Measurements from ENCODE around the gene RCAN3.
A peak's percentile ranks its signal among the peaks of the same experiment; 100 is the strongest.
"Not testable (repeated sequence)": the region's sequence is repeated elsewhere in the genome, so short reads cannot be mapped to it uniquely, and the experiment has no call there.

The RCAN3 gene

GRCh38 chr1:24548070-24548469, 45.4 kb downstream of the RCAN3 start:
- Histone ChIP-seq H3K9me3 (no peaks in the 10 kb centered on the region), H3K36me3 (no peaks in the 10 kb centered on the region), H3K27ac (no peak overlapping the region), H3K9ac (no peak overlapping the region), H3K4me2 (no peak overlapping the region), H3K4me1 (0 out of 2 replicates have a peak, but pooled peaks cover 8% of the 10 kb centered on the region), H3K4me3 (no peak overlapping the region), H3K27me3 (peaks cover 14% of the 10 kb centered on the region), H4K20me1 (no peaks in the 10 kb centered on the region)
- TF ChIP-seq Cebpa-rat (IDR thresholded peaks at IDR 0.05) = no peak

- not testable (repeated sequence) for H3K4me2 ChIP-seq, H3K36me3 ChIP-seq, H3K9ac ChIP-seq, H4K20me1 ChIP-seq, H3K9me3 ChIP-seq, H3K4me3 ChIP-seq, H3K4me1 ChIP-seq, H3K27ac ChIP-seq
- peaks cover 23% of the 10 kb centered on the region for H3K27me3 ChIP-seq
Measured at GRCh38 chr1:24549210-24549609, 46.6 kb downstream of the RCAN3 start.

GRCh38 chr1:24551290-24551959, 48.8 kb downstream of the RCAN3 start:
- no peaks in the 10 kb centered on the region for H3K36me3 ChIP-seq
- no peak overlapping the region for H3K27ac ChIP-seq
- no peak overlapping the region for H3K4me2 ChIP-seq
- peaks cover 19% of the 10 kb centered on the region for H3K4me1 ChIP-seq
- H3K4me3 ChIP-seq = no peak overlapping the region
- H3K27me3 ChIP-seq = peaks cover 45% of the 10 kb centered on the region
- no peak overlapping the region for H3K9ac ChIP-seq
- H3K9me3 ChIP-seq = no peaks in the 10 kb centered on the region
- H4K20me1 ChIP-seq = no peaks in the 10 kb centered on the region; the same call in 1 of the 2 replicates
- TF ChIP-seq Cebpa-rat (IDR thresholded peaks at IDR 0.05) = no peak

GRCh38 chr1:24551960-24552571, 49.4 kb downstream of the RCAN3 start:
- Histone ChIP-seq H3K9me3 (no peaks in the 10 kb centered on the region), H3K36me3 (no peaks in the 10 kb centered on the region), H3K27me3 (peaks cover 52% of the 10 kb centered on the region), H3K9ac (no peak overlapping the region), H3K4me2 (no peak overlapping the region), H4K20me1 (no peaks in the 10 kb centered on the region; the same call in 1 of the 2 replicates), H3K27ac (no peak overlapping the region), H3K4me3 (no peak overlapping the region), H3K4me1 (peaks cover 22% of the 10 kb centered on the region)
- TF ChIP-seq Cebpa-rat (IDR thresholded peaks at IDR 0.05) = no peak

GRCh38 chr1:24553931-24554330, 51.3 kb downstream of the RCAN3 start:
- Histone ChIP-seq H3K4me2 (no peak overlapping the region), H3K9ac (no peak overlapping the region), H3K9me3 (no peaks in the 10 kb centered on the region), H3K27me3 (peaks cover 70% of the 10 kb centered on the region), H3K4me1 (peaks cover 34% of the 10 kb centered on the region), H3K27ac (no peak overlapping the region), H3K36me3 (no peaks in the 10 kb centered on the region), H3K4me3 (no peak overlapping the region), H4K20me1 (no peaks in the 10 kb centered on the region; the same call in 1 of the 2 replicates)
- TF ChIP-seq Cebpa-rat (IDR thresholded peaks at IDR 0.05) = no peak

GRCh38 chr1:24554714-24555113, 52.1 kb downstream of the RCAN3 start:
- Histone ChIP-seq H3K4me3 (no peak overlapping the region), H4K20me1 (no peaks in the 10 kb centered on the region; the same call in 1 of the 2 replicates), H3K4me1 (peaks cover 37% of the 10 kb centered on the region), H3K27ac (no peak overlapping the region), H3K27me3 (peaks cover 73% of the 10 kb centered on the region), H3K36me3 (no peaks in the 10 kb centered on the region), H3K9me3 (no peaks in the 10 kb centered on the region), H3K4me2 (no peak overlapping the region), H3K9ac (no peak overlapping the region)
- TF ChIP-seq Cebpa-rat (IDR thresholded peaks at IDR 0.05) = no peak

- H3K9ac ChIP-seq = no peak within 1 kb of the TSS
- H3K9me3 ChIP-seq = no peaks in the 10 kb centered on the region
- H3K4me1 ChIP-seq = peaks cover 42% of the 10 kb centered on the region
- H3K36me3 ChIP-seq = no peaks in the 10 kb centered on the region
- no peak within 1 kb of the TSS for H3K27ac ChIP-seq
- TF ChIP-seq Cebpa-rat (IDR thresholded peaks at IDR 0.05) = no peak
- H4K20me1 ChIP-seq = no peaks in the 10 kb centered on the region; the same call in 1 of the 2 replicates
- H3K4me3 ChIP-seq = peak within 1 kb of the TSS; percentile 53; the same call in 1 of the 2 replicates
- H3K27me3 ChIP-seq = peaks cover 73% of the 10 kb centered on the region
- peak within 1 kb of the TSS; percentile 77 for H3K4me2 ChIP-seq
Measured at GRCh38 chr1:24555591-24556413, 53.2 kb downstream of the RCAN3 start, which contains the start of gene NCMAP. NCMAP (plus strand) TSS chr1:24556087; CDS start chr1:24595431, 39,344 bp downstream.

- Histone ChIP-seq H3K27ac (no peak overlapping the region), H3K4me2 (peak overlapping the region; percentile 77), H3K4me3 (peak overlapping the region; percentile 53; the same call in 1 of the 2 replicates), H3K27me3 (peaks cover 72% of the 10 kb centered on the region), H3K9ac (no peak overlapping the region), H3K9me3 (no peaks in the 10 kb centered on the region), H3K4me1 (peaks cover 42% of the 10 kb centered on the region), H4K20me1 (no peaks in the 10 kb centered on the region; the same call in 1 of the 2 replicates), H3K36me3 (no peaks in the 10 kb centered on the region)
- no peak for TF ChIP-seq Cebpa-rat (IDR thresholded peaks at IDR 0.05)
Measured at GRCh38 chr1:24556414-24556795, 53.8 kb downstream of the RCAN3 start.

GRCh38 chr1:24557220-24557619, 54.6 kb downstream of the RCAN3 start:
- peaks cover 42% of the 10 kb centered on the region for H3K4me1 ChIP-seq
- no peak for TF ChIP-seq Cebpa-rat (IDR thresholded peaks at IDR 0.05)

More at GRCh38 chr1:24557220-24557619, 54.6 kb downstream of the RCAN3 start:
- Histone ChIP-seq H4K20me1 (no peaks in the 10 kb centered on the region; the same call in 1 of the 2 replicates), H3K9ac (no peak overlapping the region), H3K4me2 (peak overlapping the region; percentile 46), H3K27me3 (peaks cover 64% of the 10 kb centered on the region), H3K4me3 (no peak overlapping the region), H3K36me3 (no peaks in the 10 kb centered on the region), H3K27ac (no peak overlapping the region), H3K9me3 (no peaks in the 10 kb centered on the region)

Measured in BLaER1 (cell line).